ENCODE results near the gene RPL13. TPM values are rescaled to one million over a fixed set of nuclear protein-coding genes. Genes with fewer than 3 reads are reported as not detected.
A peak's percentile ranks its signal among the peaks of the same experiment; 100 is the strongest.

RPL13 gene
- total and polyA plus RNA-seq, 2 of the 13 experiments (the other 11 are each of a cell fraction or from before 2014, with no cell fraction given) = 2,988 to 4,411 TPM

DNA sequence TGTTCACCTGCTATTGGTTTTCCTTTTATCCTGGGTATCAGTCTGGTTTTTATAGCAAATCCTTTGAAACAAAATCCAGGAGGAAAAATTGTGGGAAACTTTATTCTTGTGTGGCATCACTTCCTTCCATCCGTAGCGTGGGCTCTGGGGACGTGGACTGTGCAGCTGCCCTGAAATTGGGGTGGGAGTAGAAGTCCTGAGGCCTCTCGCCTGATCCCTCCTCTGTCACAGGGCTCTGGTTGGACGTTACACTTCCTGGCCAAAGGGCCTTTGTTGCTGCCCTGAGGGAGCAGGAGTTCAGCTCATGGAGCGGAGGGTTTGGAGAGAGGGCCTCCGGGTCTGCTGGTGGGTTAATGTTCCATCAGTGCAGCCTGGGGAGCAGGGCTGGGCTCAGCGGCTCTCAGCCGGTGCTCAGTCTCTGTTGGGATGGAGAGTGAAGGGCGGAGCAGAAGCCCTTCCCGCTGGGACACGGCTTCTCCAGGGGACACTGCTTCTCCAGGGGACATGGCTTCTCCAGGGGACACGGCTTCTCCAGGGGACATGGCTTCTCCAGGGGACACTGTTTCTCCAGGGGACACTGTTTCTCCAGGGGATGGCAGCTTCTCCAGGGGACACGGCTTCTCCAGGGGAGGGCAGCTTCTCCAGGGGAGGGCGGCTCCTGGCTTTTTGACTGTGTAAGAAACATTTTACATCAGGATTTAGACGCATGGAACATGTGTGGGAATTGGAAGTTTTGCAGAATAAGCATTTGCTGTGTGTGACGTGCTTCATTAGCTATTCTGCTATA is 15.2 kb upstream of the RPL13 start (continued):
- TF ChIP-seq, protein P1, sequence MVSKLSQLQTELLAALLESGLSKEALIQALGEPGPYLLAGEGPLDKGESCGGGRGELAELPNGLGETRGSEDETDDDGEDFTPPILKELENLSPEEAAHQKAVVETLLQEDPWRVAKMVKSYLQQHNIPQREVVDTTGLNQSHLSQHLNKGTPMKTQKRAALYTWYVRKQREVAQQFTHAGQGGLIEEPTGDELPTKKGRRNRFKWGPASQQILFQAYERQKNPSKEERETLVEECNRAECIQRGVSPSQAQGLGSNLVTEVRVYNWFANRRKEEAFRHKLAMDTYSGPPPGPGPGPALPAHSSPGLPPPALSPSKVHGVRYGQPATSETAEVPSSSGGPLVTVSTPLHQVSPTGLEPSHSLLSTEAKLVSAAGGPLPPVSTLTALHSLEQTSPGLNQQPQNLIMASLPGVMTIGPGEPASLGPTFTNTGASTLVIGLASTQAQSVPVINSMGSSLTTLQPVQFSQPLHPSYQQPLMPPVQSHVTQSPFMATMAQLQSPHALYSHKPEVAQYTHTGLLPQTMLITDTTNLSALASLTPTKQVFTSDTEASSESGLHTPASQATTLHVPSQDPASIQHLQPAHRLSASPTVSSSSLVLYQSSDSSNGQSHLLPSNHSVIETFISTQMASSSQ (IDR thresholded peaks at IDR 0.05; ENCODE audit: low read depth) = peak; percentile 84
- TF ChIP-seq, protein P1 (CRISPR knock-in tag; IDR thresholded peaks at IDR 0.05; ENCODE audit: borderline replicate concordance) = peak; percentile 87; the same call in 1 of the 2 replicates
- TF ChIP-seq, protein P2, sequence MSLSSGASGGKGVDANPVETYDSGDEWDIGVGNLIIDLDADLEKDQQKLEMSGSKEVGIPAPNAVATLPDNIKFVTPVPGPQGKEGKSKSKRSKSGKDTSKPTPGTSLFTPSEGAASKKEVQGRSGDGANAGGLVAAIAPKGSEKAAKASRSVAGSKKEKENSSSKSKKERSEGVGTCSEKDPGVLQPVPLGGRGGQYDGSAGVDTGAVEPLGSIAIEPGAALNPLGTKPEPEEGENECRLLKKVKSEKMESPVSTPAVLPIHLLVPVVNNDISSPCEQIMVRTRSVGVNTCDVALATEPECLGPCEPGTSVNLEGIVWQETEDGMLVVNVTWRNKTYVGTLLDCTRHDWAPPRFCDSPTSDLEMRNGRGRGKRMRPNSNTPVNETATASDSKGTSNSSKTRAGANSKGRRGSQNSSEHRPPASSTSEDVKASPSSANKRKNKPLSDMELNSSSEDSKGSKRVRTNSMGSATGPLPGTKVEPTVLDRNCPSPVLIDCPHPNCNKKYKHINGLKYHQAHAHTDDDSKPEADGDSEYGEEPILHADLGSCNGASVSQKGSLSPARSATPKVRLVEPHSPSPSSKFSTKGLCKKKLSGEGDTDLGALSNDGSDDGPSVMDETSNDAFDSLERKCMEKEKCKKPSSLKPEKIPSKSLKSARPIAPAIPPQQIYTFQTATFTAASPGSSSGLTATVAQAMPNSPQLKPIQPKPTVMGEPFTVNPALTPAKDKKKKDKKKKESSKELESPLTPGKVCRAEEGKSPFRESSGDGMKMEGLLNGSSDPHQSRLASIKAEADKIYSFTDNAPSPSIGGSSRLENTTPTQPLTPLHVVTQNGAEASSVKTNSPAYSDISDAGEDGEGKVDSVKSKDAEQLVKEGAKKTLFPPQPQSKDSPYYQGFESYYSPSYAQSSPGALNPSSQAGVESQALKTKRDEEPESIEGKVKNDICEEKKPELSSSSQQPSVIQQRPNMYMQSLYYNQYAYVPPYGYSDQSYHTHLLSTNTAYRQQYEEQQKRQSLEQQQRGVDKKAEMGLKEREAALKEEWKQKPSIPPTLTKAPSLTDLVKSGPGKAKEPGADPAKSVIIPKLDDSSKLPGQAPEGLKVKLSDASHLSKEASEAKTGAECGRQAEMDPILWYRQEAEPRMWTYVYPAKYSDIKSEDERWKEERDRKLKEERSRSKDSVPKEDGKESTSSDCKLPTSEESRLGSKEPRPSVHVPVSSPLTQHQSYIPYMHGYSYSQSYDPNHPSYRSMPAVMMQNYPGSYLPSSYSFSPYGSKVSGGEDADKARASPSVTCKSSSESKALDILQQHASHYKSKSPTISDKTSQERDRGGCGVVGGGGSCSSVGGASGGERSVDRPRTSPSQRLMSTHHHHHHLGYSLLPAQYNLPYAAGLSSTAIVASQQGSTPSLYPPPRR (CRISPR knock-in tag; IDR thresholded peaks at IDR 0.05; ENCODE audit: borderline replicate concordance) = peak; percentile 79; the same call in 1 of the 2 replicates
- TF ChIP-seq CCDC6 (CRISPR knock-in tag; IDR thresholded peaks at IDR 0.05) (peak; percentile 42; the same call in 1 of the 2 replicates), ZNF501 (CRISPR knock-in tag; IDR thresholded peaks at IDR 0.05) (peak; percentile 83), NPAS2 (CRISPR knock-in tag; IDR thresholded peaks at IDR 0.05; ENCODE audit: borderline replicate concordance) (no peak), NCOA1 (CRISPR knock-in tag; IDR thresholded peaks at IDR 0.05) (no peak), FOXJ3 (CRISPR knock-in tag; IDR thresholded peaks at IDR 0.05; ENCODE audit: borderline replicate concordance) (no peak; the same call in 1 of the 2 replicates), ZNF564 (CRISPR knock-in tag; IDR thresholded peaks at IDR 0.05) (no peak), HNF1B (CRISPR knock-in tag; IDR thresholded peaks at IDR 0.05) (peak; percentile 97), SAP130 (CRISPR knock-in tag; IDR thresholded peaks at IDR 0.05; ENCODE audit: low read depth) (peak; percentile 92)
- TF ChIP-seq, protein P3, sequence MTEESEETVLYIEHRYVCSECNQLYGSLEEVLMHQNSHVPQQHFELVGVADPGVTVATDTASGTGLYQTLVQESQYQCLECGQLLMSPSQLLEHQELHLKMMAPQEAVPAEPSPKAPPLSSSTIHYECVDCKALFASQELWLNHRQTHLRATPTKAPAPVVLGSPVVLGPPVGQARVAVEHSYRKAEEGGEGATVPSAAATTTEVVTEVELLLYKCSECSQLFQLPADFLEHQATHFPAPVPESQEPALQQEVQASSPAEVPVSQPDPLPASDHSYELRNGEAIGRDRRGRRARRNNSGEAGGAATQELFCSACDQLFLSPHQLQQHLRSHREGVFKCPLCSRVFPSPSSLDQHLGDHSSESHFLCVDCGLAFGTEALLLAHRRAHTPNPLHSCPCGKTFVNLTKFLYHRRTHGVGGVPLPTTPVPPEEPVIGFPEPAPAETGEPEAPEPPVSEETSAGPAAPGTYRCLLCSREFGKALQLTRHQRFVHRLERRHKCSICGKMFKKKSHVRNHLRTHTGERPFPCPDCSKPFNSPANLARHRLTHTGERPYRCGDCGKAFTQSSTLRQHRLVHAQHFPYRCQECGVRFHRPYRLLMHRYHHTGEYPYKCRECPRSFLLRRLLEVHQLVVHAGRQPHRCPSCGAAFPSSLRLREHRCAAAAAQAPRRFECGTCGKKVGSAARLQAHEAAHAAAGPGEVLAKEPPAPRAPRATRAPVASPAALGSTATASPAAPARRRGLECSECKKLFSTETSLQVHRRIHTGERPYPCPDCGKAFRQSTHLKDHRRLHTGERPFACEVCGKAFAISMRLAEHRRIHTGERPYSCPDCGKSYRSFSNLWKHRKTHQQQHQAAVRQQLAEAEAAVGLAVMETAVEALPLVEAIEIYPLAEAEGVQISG (CRISPR knock-in tag; IDR thresholded peaks at IDR 0.05) = peak; percentile 35
